Measurements from ENCODE around the gene ROM1.
"Not testable (repeated sequence)": the region's sequence is repeated elsewhere in the genome, so short reads cannot be mapped to it uniquely, and the experiment has no call there.

ROM1 gene

DNA sequence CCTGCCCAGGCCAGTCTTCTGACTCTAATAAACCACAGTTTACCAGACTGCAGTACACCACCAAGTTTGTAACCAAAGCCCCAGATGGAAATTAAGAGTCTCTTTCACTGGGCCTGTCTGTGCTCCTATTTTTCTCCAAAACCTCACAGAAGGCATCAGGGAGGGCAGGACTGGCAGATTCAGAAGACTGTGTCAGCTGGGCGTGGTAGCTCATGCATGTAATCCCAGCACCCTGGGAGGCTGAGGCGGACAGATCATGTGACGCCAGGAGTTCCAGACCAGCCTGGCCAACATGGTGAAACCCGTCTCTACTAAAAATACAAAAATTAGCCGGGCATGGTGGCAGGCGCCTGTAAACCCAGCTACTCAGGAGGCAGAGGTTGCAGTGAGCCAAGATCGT lies 27.7 kb upstream of the ROM1 start:
- not testable (repeated sequence) for DNase-seq

DNA sequence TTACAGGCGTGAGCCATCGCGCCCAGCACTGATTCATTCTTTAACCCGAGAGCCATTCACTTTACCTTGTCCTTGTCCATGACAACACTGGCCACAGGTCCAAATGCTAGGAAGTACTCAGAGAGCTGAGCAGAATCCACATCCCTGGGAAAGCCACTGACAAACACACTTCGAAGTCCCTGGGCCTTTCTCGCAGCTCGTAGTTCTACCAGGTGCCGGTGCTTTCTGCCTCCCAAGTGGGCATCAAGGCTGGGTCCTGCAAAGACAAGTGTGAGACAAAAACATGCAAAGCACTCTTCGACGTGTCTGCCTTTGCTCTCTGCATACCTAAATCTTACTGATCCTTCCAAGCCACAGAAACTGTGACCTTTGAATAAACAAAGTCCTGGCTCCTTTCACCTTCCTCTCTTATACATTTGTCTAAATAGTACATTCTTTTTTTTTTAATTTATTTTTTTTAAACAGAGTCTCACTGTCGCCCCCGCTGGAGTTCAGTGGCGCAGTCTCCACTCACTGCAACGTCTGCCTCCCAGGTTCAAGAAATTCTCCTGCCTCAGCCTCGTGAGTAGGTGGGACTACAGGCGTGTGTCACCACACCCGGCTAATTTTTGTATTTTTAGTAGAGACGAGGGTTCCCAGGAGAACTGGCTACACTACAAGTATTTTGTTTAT lies 24.0 kb upstream of the ROM1 start:
- peak in 1 of 51 donors; percentile 2 for DNase-seq

DNA sequence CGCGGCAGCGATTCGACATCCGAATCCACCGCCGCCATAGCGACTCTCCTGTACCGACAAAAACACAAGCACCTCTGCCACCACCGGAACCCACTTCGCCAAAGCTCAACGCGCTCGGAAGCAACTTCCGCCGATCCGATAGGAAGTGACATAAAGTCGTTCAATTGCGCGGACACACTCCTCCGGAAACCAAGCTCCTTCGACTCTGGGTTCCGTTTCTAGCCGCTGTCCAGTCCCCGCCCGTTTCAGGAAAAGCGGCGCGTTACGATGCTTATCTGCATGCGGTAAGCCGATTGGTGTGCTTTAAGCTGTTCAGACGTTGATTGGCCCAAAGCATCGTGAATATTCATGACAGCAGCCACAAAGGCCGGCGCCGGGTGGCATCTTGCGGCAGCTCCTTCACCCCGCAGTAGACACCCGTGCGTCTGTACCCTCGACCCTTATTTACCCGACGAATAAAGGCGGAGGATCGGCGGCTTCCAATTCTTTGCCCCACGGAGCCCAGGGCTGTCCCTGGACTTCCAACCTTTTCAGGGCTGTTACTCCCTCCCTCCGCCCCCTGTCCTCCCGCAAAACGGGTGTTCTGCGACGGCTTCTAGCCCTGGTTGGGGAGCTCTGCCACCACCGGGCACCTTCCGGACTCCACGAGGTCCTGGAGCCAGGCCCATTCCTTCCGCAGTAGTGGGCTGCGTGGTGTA lies 21.5 kb upstream of the ROM1 start, which contains the start of gene TUT1:
TUT1 (minus strand) TSS at position 76 of the 698 bp plus-strand sequence; CDS start at position 38, 38 bp downstream.
- DNase-seq = peak; percentile 56 to 99 (median 95)

DNA sequence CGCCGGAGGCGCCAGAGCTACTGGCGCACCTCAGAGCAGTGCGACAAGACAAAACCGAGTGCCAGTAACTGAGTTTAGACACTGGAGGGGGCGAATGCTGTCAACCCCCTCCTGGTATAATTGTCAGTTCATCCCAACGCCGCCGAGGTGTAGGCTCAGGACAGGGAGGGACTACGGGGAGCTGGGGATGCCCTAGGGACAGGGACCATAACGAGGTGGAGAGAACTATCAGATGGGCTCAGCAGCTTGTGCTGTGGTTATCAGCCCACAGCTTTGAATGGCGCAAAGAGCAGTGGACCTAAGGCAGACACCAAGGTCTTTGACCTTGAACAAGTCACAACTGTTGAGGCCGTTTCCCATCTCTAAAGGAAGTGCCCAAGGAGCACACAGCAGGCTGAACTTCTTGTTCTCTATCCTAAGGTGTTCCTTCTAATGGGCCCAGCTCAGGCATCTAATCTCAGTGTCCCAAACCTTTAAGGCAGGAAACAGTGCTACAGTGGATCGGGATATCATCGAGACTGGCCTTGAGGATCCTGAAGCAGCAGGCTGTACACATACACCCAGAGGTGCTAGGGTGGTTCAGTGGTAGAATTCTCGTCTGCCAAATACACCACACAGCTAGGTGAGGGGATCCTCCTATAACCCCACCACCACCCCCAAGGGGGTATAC lies 20.8 kb upstream of the ROM1 start:
- peak in 2 of 51 donors; percentile 60 to 61 for DNase-seq

DNA sequence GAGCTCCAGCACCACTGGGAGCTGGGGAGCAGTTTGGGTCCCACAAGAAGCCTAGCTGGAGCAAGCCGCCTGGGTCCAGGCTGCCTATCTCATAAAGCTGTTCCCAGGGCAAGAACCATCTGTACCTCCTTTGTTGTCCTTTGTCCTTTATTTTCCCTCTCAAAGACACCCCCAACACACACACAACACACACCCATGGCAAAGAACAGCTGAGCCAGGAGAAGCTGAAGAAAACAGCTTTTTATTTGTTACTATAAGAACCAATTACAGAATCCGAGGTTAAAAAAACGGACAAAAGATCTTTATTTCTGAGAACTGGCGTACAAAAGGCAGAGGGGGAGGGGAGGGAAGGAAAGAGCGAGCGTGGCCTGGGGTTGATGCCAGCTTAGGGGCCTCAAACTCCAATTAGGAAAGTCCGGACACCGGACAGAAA lies 20.1 kb upstream of the ROM1 start:
- DNase-seq = peak in 18 of 51 donors; percentile 25 to 80 (median 51)

DNA sequence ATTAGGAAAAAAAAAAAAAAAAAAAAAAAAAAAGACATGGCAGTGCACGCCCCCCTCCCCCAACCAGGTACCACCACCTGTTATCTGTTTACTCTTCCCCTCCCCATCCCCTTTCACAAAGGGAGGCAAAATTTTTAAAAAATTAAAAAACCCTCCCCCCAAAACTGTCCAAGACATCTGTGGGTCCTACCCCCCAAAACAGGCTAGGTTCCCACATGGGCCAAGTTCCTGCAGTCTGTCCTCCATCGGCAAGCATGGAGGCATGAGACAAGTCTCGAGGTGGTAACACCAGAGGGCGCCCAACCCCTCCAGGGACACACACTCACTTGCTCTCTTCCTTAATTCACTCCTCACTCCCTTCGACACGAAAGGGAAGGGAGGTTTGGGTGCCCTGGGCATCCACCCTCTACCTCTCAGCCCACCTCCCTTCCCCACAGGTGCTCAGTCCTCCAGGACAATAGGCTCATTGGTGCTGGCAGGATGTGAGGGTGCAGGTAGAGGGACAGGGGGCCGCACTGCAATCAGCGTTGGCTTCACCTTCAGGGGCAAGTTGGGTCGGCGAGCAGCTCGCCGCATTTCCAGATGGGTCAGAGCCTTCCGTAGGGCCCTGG lies 19.5 kb upstream of the ROM1 start:
- DNase-seq = peak in 35 of 51 donors; percentile 18 to 77 (median 46)

DNA sequence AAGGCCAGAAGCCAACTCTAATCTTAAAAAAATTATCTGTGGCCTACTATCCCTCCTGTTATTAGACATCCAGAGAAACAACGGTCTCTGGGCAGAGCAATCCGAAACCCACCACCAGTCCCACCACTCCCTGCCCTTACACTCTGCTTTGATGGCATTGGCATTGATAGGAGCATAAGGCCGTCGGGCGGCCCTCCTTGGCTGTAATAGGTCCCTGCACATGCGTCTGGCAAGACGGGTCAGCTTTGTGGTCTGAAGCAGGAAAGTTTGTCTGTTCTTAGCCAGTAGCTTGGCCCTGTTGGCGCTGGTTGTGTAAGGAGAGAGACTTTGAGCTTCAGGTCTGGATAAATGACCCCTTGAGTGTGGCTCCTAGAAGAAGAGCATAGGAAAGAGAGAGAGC lies 17.9 kb upstream of the ROM1 start:
- DNase-seq = no peak

DNA sequence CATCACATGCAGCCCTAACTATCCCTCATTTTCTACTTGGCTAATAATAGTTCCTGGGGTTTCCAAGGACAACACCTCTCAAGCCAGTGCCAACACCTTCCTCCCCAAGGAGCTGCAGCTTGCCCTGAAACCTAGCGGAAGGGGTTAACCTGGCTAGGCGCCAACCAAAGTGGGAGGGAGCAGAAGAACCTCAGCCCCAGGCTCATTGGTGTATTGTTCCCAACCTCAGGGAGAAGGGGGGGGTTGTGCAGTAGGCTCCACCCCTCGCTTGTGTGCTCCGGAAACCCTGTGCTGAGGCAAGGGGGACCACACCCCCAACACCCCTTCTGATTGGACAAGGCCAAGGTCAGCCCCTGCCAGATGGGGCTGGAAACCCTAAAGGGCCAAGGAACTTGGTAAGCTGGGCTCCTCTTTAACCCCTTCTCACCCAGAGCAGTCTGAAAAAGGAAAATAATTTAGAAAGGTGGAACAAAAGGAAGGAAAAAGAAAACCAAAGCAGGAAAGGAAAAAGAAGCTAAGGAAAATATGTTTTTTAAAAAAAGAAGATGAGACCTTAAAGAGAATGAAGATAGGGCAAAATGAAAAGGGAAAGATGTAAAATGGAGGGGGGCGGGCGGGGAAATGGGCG lies 13.9 kb upstream of the ROM1 start:
- peak in 50 of 51 donors; percentile 19 to 94 (median 81) for DNase-seq

DNA sequence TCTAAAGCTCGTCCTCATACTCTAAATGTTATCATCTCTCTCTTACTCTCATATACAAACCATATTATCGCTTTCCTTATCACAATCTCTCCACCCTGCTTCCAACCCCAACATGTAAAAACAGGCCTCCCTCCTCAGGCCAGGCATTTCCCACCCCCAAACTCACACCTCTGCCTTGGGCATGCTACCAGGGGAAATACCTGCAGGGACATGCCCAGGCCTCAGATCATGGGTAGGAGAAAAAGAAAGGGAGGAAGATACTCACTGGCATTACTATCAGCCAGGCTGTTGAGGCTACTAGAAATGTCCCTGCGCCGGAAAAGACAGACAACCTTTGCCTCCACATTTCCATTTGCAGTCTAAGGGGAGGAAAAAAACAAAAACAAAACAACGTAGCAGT lies 13.2 kb upstream of the ROM1 start:
- no peak for DNase-seq

DNA sequence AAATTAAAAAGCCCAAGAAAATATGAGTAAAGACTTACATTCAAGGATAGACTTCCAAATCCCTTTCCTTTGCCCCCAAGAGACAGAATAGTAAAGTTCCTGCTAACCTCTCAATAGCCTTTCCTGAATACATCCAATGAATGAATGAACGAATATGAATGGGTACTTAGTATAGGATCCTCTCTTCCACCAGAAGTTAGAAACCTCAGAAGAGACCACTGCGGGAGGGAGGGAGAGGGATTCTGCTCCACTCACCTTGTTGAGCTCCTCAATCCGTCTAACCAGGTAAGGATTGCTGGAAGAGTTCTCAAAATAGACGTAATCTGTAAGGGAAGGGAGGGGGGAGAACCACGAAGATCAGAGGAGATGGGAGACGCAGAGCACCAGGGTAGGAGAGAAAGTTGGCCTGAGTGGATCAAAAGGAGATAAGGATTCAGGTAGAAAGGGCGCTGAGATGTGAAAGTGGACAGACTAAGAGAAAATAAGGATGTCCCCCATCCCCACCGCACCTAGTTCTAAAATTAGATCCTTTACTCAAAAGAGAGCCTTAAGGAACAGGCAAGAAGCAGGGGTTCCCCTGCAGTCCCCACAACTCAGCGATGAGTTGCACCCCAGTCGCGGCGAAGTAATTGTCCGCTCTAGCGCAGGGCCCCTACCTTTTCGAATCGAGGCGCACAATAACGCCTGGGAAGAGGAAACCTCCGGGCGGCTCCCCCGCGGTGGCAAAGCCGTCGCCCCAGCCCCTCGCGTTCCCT lies 12.5 kb upstream of the ROM1 start:
- peak in 1 of 51 donors; percentile 21 for DNase-seq

DNA sequence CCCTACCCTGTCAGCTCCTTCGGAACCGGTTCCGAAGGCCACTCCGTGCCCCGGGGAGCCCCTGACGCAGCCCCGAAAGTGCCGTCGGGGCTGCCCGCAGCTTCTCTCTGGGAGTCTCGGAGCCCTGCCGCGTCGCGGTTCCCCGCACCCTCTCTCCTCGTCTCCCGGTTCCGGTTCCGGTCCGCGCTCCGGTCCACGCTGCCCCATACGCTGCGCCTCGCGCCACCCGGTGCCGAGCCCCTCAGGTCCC lies 12.0 kb upstream of the ROM1 start:
- DNase-seq = peak in 13 of 51 donors; percentile 23 to 64 (median 47)

DNA sequence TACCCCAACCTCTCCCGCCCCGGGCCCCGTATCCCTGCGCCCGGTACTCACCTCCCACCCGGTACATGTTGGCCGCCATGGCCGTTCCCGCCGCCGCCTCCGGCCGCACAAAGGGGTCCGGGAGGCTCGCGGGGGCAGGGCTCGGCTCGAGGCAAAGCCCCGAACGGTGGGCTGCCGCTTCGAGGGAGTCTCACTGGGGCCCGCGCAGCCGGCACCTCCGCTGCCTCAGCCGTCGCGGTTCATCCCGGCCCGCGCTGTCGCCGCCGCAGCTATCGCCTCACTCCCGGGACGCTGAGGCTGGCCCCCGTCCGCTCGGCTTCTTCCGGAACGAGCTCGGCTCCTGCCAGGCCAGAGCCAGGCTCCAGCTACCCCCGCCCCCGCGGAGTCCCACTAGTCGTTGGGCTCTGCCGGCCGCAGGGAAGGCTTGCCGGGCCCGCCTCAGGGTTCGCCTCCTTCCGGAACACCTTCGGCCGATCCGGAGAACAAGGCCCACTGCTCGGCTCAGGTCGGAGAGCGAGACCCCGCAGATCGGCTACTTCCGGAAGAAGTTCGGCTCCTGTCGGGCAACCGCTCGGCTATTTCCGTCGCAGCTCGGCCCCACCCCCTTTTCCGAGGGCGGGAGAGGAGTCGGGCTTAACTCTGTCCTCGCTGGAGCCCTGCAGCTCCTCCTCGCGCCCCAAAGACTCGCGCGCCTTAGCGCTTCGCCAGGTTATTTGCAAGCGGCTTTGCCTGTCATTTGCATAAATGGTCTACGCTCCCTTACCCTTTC lies 11.5 kb upstream of the ROM1 start, which contains the start of gene MTA2:
MTA2 (minus strand) TSS at position 494 of the 769 bp plus-strand sequence; CDS start at position 79, 415 bp downstream.
- DNase-seq = peak; percentile 89 to 99 (median 96)

DNA sequence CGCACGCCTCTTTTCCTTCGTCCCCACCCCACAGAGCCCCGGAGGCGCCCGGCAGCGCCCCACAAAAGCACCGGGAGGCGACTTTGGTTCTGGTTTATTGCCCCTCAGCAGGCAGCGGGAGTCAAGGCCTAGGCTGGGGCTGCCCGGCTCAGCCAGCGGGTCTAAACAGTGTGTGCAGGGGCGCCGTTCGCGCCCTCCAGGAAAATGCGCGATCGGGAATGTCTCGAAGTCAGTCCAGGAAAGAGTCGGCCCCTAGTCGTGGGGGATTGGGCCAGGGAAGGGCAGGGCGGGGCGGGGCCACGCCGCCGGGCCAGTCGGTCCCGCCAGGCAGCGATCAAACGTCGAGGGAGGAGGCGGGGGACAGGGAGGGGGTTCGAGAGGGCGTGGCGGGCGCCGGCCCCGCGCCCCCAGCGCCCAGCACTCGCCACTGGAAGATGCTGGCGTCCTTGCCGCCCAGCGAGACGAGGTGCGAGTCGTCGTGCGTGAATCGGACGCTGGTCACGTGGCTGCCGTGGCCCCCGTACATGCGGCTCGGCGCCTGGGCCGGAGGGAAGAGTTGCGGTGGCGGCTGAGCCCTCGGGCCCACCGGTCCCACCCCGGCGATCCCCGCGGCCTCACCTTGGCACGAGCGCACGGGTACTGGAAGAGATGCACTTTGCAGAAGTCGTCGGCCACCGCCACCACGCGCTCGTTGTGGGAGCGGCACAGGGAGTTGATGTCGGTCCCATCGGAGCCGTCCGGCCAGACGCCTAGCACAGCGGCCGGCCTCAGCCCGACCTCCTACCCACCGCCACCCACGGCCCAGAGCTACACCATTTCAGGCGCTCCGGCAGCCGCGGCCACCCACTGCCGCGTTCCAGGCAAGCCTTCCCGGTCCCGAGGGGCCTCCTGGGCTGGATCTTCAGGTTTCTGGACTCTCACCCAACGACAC lies 10.7 kb upstream of the ROM1 start:
- DNase-seq = peak in 46 of 51 donors; percentile 23 to 94 (median 72)

DNA sequence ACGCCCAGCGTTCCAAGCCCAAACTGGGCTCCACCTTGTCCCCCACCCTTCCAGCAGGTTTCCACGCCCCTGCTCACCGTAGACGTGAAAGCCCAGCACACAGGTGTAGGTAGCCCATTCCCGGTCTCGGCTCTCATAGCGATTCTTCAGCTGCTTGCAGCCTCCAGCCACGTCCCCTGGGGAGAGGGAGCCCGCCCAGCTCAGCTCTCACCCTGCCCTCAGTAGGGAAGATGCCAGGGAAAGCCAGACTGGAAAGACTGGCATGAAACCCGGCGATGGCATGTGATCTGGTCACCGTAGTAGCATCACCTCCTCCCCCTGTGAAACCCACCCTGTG lies 10.0 kb upstream of the ROM1 start:
- DNase-seq = no peak

DNA sequence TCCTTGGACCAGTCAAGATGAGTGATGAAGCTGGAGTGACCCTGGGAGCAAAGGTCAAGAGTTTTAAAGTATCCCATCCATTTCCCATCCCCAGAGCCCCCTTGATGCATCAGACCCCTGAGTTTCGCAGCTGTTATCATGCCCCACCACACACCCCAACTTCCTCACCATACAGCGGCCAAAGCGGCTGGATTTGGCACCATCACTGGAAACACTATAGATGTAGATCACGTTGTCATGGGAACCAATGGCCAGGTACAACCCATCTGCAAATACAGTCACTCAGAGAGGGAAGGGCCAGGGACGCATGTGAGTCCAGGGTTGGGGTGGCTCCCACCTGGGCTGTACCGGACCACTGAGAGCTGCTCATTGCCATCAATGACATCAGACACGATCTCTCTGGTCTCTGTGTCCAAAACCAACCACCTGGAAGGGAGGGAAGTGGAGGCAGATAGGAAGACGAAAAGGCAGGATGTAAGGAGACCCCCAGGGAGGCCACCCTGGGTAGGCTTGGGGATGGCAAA lies 9.2 kb upstream of the ROM1 start:
- DNase-seq = no peak

DNA sequence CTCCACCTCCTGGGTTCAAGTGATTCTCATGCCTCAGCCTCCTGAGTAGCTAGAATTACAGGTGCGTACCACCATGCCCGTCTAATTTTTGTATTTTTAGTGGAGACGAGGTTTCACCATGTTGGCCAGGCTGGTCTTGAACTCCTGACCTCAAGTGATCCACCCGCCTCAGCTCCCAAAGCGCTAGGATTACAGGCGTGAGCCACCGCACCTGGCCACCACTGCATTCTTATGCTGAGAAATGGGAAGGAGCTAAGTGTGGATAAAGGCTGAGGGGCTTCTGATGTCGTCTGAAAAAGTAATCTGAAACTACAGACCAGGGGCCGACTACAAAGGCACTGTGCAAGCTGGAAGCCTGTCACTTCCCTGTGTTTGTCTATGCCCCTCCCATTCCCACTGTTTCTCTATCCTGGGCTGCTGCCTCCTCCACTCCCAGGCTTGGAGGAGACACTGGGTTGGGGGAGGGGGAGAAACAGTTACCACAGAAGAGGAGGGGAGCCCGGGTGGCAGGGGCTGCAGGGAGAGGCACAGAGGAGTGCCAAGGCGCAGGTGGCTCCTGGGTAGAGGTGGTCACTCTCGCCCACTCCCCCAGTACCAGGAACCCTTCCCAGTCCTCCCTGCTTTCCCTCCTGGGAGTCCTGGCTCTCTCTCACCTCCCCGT lies 8.5 kb upstream of the ROM1 start:
- DNase-seq = peak in 1 of 51 donors; percentile 11

DNA sequence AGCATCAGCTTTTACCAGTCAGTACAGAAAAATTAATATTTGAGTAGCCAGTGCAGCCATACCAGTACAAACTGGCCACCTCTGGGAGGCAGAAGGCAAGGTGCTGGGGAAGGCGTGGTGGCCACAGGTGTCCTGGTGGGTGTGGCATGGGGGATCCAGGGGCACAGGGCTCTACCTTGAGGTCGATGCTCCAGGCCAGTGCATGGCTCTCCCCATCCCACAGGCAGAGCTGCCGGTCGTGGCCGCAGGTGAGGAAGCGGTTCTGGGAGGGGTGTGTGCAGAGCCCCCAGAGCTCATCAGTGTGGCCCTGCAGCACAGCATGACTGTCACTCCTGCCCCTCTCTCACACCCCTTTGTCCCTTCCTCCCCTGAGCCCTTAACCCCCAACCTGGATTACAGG lies 7.6 kb upstream of the ROM1 start:
- DNase-seq = no peak

DNA sequence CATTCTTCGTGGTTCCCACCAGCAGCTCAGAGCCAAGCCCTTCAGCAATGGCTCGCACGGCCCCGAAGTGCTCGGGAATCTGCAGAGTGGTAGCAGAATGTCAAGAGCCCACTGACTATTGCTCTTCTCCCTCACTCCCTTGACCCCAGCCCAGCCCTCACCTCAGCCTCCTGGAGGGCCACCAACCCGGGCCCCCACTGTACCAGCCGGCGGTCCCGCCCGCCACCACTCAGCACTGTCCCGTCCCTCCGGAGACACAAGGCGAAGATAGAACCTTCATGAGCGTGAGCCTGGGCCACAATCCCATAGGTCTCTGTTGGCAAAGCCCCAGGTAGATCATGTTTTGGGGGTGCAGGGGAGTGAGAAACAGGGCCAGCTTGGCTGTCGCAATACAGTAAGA lies 7.2 kb upstream of the ROM1 start:
- no peak for DNase-seq

Measured in hypothalamus (tissue), 51 donors.